ENCODE measurements around the gene SRA1.

SRA1 gene

GRCh38 chr5:140549237-140550144, 7.8 kb downstream of the SRA1 start:
- DNase-seq = peak; percentile 79 to 86

- DNase-seq = no peak
Observed at GRCh38 chr5:140548791-140549190, 8.5 kb downstream of the SRA1 start.

GRCh38 chr5:140548300-140548688, 9.0 kb downstream of the SRA1 start:
- DNase-seq = no peak

GRCh38 chr5:140547508-140548299, 9.6 kb downstream of the SRA1 start, which contains the start of gene EIF4EBP3:
EIF4EBP3 (plus strand) TSS chr5:140547662; CDS start chr5:140547738, 76 bp downstream.
- DNase-seq = peak; percentile 83 to 85

- no peak for DNase-seq
Observed at GRCh38 chr5:140546851-140547507, 10.3 kb downstream of the SRA1 start.

GRCh38 chr5:140545606-140546005, 11.7 kb downstream of the SRA1 start:
- DNase-seq = no peak

GRCh38 chr5:140544986-140545385, 12.3 kb downstream of the SRA1 start:
- DNase-seq = no peak

- no peak for DNase-seq
Observed at GRCh38 chr5:140542972-140543371, 14.3 kb downstream of the SRA1 start.

- no peak for DNase-seq
Observed at GRCh38 chr5:140540227-140540626, 17.0 kb downstream of the SRA1 start.

- no peak for DNase-seq
Observed at GRCh38 chr5:140524003-140524402, 33.3 kb downstream of the SRA1 start.

- no peak for DNase-seq
Observed at GRCh38 chr5:140513124-140513523, 44.1 kb downstream of the SRA1 start.

GRCh38 chr5:140509898-140510297, 47.4 kb downstream of the SRA1 start:
- DNase-seq = no peak

GRCh38 chr5:140502834-140503233, 54.4 kb downstream of the SRA1 start:
- DNase-seq = no peak
